Spleen (tissue), 13 donors: Measurements from ENCODE around the gene NEU3. TPM values are rescaled to one million over a fixed set of nuclear protein-coding genes. Genes with fewer than 3 reads are reported as not detected.

Source experiments
- DNase-seq: peaks from one replicate; pipeline ENCODE4 v3.0.0-alpha.2; 2020
- H3K27ac ChIP-seq, 8 donors: fragments of 200-600 bp; sonication (generic) in 7 of 8; 1 replicate in 4 of 8; 2 replicates in 4 of 8; pipeline versions ENCODE4 v1.5.0 to v1.8.0; 2016 to 2021; ENCODE audit warnings: inconsistent platforms in 4 of 8, mild to moderate bottlenecking in 4 of 8, moderate library complexity in 1 of 8
- H3K27me3 ChIP-seq, 7 donors: fragments of 200-600 bp; sonication (generic) in 6 of 7; replicated peaks in 1 of 7; 1 replicate in 4 of 7; 2 replicates in 3 of 7; pipeline versions ENCODE4 v1.5.0 to v1.8.0; 2016 to 2021; ENCODE audit warnings: inconsistent platforms in 3 of 7, mild to moderate bottlenecking in 1 of 7
- H3K36me3 ChIP-seq, 6 donors: fragments of 200-600 bp; sonication (generic) in 5 of 6; 1 replicate in 4 of 6; 2 replicates in 2 of 6; pipeline versions ENCODE4 v1.5.0 to v1.8.0; 2016 to 2021; ENCODE audit warnings: inconsistent platforms in 2 of 6
- H3K4me1 ChIP-seq, 6 donors: fragments of 200-600 bp; sonication (generic) in 5 of 6; 1 replicate in 3 of 6; 2 replicates in 3 of 6; pipeline versions ENCODE4 v1.5.0 to v1.8.0; 2016 to 2021; ENCODE audit warnings: inconsistent platforms in 3 of 6
- H3K4me3 ChIP-seq, 8 donors: fragments of 200-600 bp; sonication (generic) in 7 of 8; 1 replicate in 4 of 8; 2 replicates in 4 of 8; pipeline versions ENCODE4 v1.5.0 to v1.8.0; 2016 to 2021; ENCODE audit warnings: inconsistent platforms in 4 of 8, mild to moderate bottlenecking in 4 of 8, moderate library complexity in 2 of 8
- H3K9me3 ChIP-seq, 8 donors: fragments of 200-600 bp; sonication (generic) in 7 of 8; 1 replicate in 4 of 8; 2 replicates in 4 of 8; pipeline versions ENCODE4 v1.5.0 to v1.8.0; 2016 to 2021; ENCODE audit warnings: inconsistent platforms in 4 of 8
- POLR2A ChIP-seq, 3 donors: fragments of 450-650 bp; IDR thresholded peaks; one replicate each; pipeline ENCODE4 v1.5.1; 2017; ENCODE audit warnings: antibody characterized with exemption in 3 of 3, mild to moderate bottlenecking in 1 of 3
- POLR2AphosphoS5 ChIP-seq, 3 donors: sonication (generic); formaldehyde crosslinking; IDR thresholded peaks; one replicate each; pipeline ENCODE4 v1.5.1; 2017; ENCODE audit warnings: antibody characterized with exemption in 3 of 3
- WGBS, 5 donors: extraction: QIAGEN DNeasy Blood & Tissue Kit in 3 of 5; methylation state at CpG; one replicate each; pipeline versions ENCODE4 v1.1.5 to v1.1.7; 2013 to 2018; 5-methylcytosine and 5-hydroxymethylcytosine counted together
- intact Hi-C: fragments of 100-400 bp; cut with DNase I; formaldehyde crosslinking; loops from one replicate; pipeline ENCODE4 v1.15.0; 2023; ENCODE audit warnings: low total_unique reads
- long read RNA-seq, 2 donors: transcript quantifications; one replicate each; lab custom pipeline, GENCODE V29; 2026
- polyA plus RNA-seq, 3 donors: library from polyadenylated mRNA; stranded (reverse); fragments of 200-250 nt; gene quantifications; one replicate each; pipeline ENCODE4 v1.2.1, GENCODE V29; 2013
- total RNA-seq, 7 donors: library from RNA; depleted of rRNA in 3 of 7; stranded (reverse); fragments of >200 nt in 3 of 7; fragmentation: NEBNext Ultra II Directional in 4 of 7; extraction: Animal tissue kit (Norgen Biotek cat#: 25700) in 4 of 7; gene quantifications; one replicate each; pipeline versions ENCODE4 v1.1.0 to v1.2.1, GENCODE V29; 2016 to 2021
- TF ChIP-seq, protein P1 (sequence below), 11 experiments: fragments of 200-600 bp in 7 of 11; fragments of 450-650 bp in 4 of 11; sonication (generic) in 4 of 11; IDR thresholded peaks in 8 of 11; conservative IDR thresholded peaks in 3 of 11; 1 replicate in 7 of 11; 2 replicates in 4 of 11; pipeline versions ENCODE4 v1.4.0 to v1.8.0; 2016 to 2021; ENCODE audit warnings: antibody characterized with exemption in 11 of 11, inconsistent platforms in 4 of 11, mild to moderate bottlenecking in 1 of 11
- donor health status: healthy with polysubstance abuse.
- donor health status: DM: no; HTN: no; CAD: no; lungs with moderate emphysema.
- donor health status: DM: no; HTN: no; CAD: no.
- donor health status: Bipolar disorder and iron deficiency.
- donor health status: healthy.
- donor health status: DM: no; HTN: no; CAD: no.
- donor health status: DM: yes; HTN: yes; CAD: no.

Gene NEU3, protein sequence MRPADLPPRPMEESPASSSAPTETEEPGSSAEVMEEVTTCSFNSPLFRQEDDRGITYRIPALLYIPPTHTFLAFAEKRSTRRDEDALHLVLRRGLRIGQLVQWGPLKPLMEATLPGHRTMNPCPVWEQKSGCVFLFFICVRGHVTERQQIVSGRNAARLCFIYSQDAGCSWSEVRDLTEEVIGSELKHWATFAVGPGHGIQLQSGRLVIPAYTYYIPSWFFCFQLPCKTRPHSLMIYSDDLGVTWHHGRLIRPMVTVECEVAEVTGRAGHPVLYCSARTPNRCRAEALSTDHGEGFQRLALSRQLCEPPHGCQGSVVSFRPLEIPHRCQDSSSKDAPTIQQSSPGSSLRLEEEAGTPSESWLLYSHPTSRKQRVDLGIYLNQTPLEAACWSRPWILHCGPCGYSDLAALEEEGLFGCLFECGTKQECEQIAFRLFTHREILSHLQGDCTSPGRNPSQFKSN
- 10 to 100 TPM in 6 of 7 donors, 1 to 10 TPM in 1; 7.8 to 14.9 (median 13.8) TPM for total RNA-seq
- polyA plus RNA-seq = 1 to 10 TPM; 2.8 to 6.1 (median 3.2) TPM
- long read RNA-seq, donor 1, full-length matches to known transcripts = 2 of 2 reads
- long read RNA-seq, donor 1, partial matches to known transcripts = 0 of 2 reads
- long read RNA-seq, donor 1, other reads (novel, unspliced or antisense) = 0 of 2 reads
- long read RNA-seq, donor 2 = 0 reads

DNA sequence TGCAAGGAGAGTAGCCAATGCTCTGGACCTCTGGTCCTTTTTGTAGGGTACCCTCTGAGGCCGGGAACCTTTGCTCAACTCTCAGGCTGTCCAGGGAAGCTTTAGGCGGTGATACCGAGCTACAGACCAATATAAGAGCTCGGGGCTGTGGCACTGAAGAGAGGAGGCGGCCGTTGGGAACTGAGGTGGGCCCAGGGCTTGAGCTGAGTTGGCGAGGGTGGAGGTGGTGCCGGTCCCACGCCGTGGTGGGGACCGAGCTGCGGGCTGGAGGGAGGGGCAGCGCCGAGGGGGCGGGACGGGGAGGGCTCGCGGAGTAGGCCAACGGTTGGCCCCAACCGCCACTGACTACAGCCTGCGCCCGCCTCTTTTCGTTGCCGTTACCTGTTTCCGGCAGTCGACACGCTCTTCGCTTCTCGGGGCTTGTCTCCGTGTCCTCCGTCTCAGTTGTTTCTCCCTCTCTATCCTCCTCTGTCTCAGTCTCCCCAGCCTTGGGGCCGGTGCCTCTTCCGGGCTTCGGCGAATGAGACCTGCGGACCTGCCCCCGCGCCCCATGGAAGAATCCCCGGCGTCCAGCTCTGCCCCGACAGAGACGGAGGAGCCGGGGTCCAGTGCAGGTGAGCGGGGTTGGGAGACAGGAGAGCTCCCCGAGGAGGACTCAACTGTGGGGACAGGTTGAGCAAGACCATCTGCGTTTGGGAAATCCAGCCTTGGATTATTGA, at the start of gene NEU3:
Gene NEU3 (plus strand): TSS at position 393 of the 719 bp plus-strand sequence. CDS start 128 bp downstream, at position 521.
- Histone ChIP-seq H3K27ac (peak within 1 kb of the TSS; percentile 57 to 88 (median 82)), H3K36me3 (no peaks in the 10 kb centered on the region), H3K4me1 (peaks cover 6 to 42% (median 27%) of the 10 kb centered on the region in 6 donors), H3K9me3 (no peaks in the 10 kb centered on the region), H3K4me3 (peak within 1 kb of the TSS; percentile 51 to 83 (median 66)), H3K27me3 (no peaks in the 10 kb centered on the region)
- peak; percentile 96 for DNase-seq
- intact Hi-C loops = no loop called here
- TF ChIP-seq, protein P1, sequence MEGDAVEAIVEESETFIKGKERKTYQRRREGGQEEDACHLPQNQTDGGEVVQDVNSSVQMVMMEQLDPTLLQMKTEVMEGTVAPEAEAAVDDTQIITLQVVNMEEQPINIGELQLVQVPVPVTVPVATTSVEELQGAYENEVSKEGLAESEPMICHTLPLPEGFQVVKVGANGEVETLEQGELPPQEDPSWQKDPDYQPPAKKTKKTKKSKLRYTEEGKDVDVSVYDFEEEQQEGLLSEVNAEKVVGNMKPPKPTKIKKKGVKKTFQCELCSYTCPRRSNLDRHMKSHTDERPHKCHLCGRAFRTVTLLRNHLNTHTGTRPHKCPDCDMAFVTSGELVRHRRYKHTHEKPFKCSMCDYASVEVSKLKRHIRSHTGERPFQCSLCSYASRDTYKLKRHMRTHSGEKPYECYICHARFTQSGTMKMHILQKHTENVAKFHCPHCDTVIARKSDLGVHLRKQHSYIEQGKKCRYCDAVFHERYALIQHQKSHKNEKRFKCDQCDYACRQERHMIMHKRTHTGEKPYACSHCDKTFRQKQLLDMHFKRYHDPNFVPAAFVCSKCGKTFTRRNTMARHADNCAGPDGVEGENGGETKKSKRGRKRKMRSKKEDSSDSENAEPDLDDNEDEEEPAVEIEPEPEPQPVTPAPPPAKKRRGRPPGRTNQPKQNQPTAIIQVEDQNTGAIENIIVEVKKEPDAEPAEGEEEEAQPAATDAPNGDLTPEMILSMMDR (IDR thresholded peaks at IDR 0.05 in 8 of 11, conservative IDR thresholded peaks at IDR 0.05 in 3 of 11) = no peak
- TF ChIP-seq POLR2AphosphoS5 (IDR thresholded peaks at IDR 0.05) = peak; percentile 87 to 88 (median 87)
- WGBS, 5 donors = 0 to 1% (median 1%) methylated on average over 35 to 46 of the region's 46 CpGs

DNA sequence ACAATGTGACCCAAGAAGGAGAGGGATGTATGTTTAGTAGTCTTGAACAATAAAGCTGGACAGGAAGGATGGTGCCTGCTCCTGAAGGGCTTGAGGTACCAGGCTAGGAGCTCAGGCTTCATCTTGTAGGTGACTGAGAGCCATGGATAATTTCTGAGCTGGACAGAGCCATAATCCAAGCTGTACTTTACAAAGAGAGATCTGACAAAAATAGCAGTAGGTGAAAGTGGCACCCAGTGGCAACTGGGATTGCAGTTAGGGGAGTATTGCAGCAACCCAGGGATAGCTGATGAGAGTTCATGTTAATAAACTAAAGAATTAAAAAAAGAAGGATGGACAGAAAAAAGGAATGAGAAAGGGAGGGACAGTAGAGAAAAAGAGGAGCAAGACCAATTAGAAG, 47.2 kb upstream of the NEU3 start:
- Histone ChIP-seq H3K27ac (no peak overlapping the region), H3K9me3 (no peaks in the 10 kb centered on the region), H3K4me3 (no peak overlapping the region), H3K27me3 (no peaks in the 10 kb centered on the region), H3K4me1 (peaks cover 0 to 8% (median 0%) of the 10 kb centered on the region in 6 donors), H3K36me3 (peaks cover 0 to 63% (median 21%) of the 10 kb centered on the region in 6 donors)
- intact Hi-C loops = no loop called here
- DNase-seq = no peak
- no peak for TF ChIP-seq POLR2AphosphoS5 (IDR thresholded peaks at IDR 0.05)
- TF ChIP-seq, protein P1 (IDR thresholded peaks at IDR 0.05 in 8 of 11, conservative IDR thresholded peaks at IDR 0.05 in 3 of 11) = no peak
- TF ChIP-seq POLR2A (IDR thresholded peaks at IDR 0.05) = no peak

DNA sequence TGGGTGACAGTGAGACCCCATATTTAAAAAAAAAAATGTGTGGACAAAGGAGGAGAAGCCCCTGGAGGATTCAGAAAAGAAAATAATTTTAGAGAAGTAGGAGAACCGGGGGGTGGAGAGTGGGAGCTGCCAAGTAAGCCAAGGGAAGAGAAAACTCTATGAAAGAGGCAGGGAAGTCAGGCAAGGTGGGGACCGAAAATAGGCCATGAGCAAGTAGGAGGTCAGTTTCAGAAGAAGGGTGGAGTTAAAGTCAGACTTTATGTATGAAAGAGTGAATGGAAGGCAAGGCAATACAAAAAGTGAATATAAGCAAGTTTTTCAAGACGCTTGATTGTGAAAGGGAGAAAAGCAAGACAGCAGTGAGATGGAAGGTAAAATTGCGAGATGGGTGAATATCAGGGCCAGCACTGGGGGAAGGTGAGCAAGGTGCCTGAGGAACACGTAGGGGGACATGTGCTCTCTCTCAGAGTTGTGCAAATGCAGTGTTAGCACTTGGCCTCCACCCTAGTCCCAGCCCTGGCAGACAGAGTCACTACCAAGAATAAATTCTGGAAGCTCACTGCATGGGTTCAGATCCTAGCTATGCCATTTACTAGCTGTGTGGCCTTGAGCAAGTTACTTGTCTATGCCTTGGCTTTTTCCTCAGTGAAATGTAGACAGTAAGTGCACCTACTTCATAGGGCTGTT, 46.5 kb upstream of the NEU3 start:
- no peak for TF ChIP-seq POLR2A (IDR thresholded peaks at IDR 0.05)
- TF ChIP-seq, protein P1 (IDR thresholded peaks at IDR 0.05 in 8 of 11, conservative IDR thresholded peaks at IDR 0.05 in 3 of 11) = no peak
- no peak for TF ChIP-seq POLR2AphosphoS5 (IDR thresholded peaks at IDR 0.05)
- intact Hi-C loops = no loop called here
- Histone ChIP-seq H3K9me3 (no peaks in the 10 kb centered on the region), H3K4me3 (no peak overlapping the region), H3K27me3 (no peaks in the 10 kb centered on the region), H3K27ac (no peak overlapping the region), H3K36me3 (peaks cover 0 to 58% (median 16%) of the 10 kb centered on the region in 6 donors), H3K4me1 (peaks cover 0 to 15% (median under 1%) of the 10 kb centered on the region in 6 donors)
- 89 to 96% (median 94%) methylated on average over 5 of the region's 5 CpGs for WGBS, 5 donors
- no peak for DNase-seq
